GM21737 (cell line): ENCODE results near the gene PCYT2.
A peak's percentile ranks its signal among the peaks of the same experiment; 100 is the strongest.

Source experiments
- ATAC-seq: cut with Tn5 transposase; IDR thresholded peaks from one replicate; pipeline ENCODE4 v1.9.1; 2021; ENCODE audit warnings: mild to moderate bottlenecking, moderate library complexity; ENCODE audit not compliant: unreplicated experiment

PCYT2 gene

GRCh38 chr17:81902023-81902652, 9.1 kb downstream of the PCYT2 start, which contains the start of gene NPB:
NPB (plus strand) TSS chr17:81902238; CDS start chr17:81902278, 40 bp downstream.
- no peak for ATAC-seq

- ATAC-seq, result no peak
Measured at GRCh38 chr17:81901167-81902022, 9.8 kb downstream of the PCYT2 start.

- ATAC-seq, result no peak
Measured at GRCh38 chr17:81900181-81900820, 10.9 kb downstream of the PCYT2 start.

GRCh38 chr17:81899514-81900166, 11.6 kb downstream of the PCYT2 start:
- no peak for ATAC-seq

DNA sequence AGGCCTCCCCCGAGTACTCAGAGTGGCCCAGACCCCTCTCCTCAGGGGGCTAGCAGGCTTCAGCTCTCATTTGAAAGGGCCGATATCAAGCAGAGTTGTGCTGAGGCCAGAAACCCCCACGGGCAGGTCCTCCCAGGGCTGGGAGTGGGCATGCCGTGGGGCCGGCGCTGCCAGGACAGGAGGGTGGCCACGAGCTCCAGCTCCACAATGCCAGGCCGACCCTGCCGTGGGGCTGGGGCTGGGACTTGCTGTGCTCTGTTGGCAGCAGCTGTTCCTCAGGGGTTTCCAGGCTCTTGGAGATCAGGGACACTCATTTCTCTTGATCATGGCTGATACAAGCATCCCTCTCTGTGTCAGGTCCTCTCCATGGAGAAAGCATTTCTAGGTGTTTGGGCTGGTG, 12.3 kb downstream of the PCYT2 start:
- ATAC-seq, result no peak

- ATAC-seq, result no peak
Measured at GRCh38 chr17:81898029-81898866, 13.0 kb downstream of the PCYT2 start.

GRCh38 chr17:81895400-81895799, 15.8 kb downstream of the PCYT2 start:
- ATAC-seq, result no peak

DNA sequence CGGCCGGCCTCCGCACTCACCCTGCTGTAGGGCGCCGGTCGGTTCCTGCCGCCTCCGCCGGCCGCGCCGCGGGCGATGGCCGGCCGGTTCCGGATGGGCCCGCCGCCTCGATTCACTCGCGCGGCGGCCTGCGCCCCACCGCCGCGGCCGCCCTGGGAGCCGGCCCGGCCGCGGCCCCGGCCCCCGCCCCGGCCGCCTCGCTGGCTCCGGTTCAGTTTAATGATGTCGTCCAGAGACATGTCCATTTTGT, 20.0 kb downstream of the PCYT2 start:
- ATAC-seq, result peak; percentile 22

DNA sequence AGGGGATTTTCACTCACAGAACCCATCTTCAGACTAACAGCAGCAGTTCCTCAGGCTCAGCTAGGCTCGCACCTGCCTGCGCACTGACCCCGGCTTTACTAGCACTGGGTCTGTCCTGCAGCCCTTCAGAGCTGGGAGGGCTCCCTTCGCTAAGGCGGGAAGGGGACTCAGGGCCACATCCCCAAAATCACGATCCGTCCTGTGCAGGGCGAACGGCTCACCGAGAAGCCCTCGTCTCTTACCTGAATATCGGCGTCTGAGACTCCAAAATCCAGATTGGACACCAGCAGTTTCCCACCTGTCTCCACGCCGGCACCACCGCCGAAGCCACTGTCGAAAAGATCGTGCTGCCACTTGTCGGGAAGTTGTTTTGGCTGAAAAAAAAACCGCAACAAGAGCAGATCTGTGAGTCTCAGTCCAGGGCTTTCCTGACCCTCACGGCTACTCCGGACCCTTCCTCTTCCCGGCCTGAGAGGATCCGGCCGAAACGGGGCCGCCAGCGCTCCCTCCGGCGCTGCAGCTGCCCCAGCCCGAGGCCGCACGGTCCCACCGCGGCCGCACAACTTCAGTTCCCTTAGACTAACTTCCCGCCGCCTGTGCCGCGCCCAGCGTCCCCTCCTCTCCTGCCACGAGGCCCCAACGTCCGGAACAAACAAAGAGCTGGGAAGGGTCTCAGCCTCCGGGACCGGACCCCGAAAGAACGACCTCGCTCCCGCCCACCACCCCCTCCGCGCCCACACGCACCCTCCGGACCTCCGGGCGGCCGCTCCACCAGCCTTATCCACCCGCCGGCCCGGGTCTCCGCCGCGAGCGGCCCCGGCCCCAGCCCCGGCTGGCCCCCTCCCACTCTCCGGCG, 20.5 kb downstream of the PCYT2 start:
- ATAC-seq, result no peak

DNA sequence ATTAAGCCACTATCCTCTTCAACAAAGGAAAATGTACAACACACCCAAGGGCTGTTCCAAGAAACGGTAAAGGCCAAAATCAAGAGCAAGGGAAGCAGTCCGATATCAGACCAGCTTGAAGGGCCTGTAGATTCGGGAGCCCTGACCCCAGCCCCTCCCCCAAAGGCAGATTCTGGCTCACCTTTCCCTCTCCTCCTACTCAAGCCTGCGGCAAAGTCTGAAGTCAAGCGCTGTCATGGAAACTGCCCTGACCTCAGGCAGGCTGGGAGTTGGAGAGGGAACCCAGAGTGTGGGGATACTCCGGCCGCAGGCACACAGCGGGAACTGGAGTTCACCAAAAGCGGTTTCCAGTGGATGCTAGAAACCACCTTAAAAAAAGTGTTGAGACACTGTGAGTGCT, 21.6 kb downstream of the PCYT2 start:
- ATAC-seq, result no peak

GRCh38 chr17:81888988-81889595, 22.1 kb downstream of the PCYT2 start:
- ATAC-seq, result no peak

DNA sequence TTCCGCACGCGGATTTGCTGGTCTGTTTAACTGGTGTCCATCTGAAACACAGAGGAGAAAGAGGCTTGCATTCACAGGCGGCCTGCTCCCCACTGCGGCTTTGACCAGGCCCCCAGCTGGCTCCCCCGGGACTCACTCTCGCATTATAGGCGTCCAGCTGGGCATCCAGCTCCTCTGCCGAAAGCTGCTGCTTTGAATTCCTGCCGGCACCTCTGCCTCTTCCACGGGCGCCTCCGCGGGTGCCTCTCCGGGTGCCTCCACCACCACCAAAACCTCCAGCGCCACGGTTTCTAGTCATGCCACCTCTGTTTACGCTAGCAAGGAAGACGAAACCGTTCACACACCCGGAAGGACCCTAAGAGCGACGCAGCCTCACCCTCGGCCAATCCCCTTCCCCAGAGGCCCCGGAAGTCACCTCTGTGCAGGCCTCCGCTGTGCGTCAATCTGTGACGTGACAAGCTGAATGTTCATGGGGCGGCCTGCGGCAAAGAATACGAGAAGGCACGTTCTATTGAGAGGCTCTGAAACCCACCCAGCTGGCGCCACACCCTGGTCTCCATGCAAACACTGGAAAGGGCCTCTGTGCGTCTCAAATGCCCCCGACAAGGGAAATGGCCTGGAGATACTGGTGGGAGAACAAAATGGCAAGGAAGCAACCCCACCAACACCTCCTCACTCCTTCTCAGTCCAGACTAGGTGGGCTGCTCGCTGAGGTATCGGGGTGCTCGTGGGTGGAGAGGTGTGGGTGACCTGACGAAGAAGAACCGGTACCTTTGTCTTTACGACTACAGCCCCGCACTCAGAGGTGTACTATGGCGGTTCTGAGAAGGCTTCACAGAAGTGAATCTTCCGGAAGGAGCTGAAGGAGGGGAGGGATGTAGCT, 22.9 kb downstream of the PCYT2 start:
- no peak for ATAC-seq

DNA sequence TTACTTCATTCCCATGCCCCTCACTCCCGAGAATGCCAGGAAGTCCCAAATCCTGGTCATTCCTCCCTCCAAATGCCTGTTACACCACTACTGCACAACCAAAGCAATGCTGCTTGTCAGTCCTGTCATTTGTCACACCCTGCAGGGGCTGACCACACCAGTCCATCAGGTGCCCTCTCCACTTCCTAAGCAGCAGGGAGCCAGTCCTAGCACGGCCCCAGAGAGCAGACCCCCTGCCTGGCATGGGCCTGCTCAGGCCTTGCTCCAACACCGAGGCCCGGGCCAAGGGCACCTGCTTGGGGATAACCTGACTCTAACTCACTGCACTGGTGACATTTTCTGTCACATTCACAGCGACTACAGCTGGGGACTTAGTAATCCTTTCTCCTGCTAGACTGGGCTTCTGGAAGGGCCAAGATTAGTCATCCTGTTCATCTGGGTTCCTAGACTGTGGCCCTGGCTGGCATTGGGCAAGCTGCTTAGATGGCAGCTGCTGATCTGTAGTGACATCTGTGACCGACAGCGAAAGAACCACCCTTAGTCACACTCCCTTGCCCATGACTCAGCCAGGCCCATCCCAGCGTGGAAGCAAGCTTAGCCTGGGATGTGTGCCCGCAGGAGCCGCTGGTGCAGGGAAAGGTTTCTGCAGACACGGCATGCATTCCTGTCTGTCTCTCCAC, 25.2 kb downstream of the PCYT2 start:
- no peak for ATAC-seq

- ATAC-seq, result no peak
Measured at GRCh38 chr17:81885454-81885853, 25.7 kb downstream of the PCYT2 start.

DNA sequence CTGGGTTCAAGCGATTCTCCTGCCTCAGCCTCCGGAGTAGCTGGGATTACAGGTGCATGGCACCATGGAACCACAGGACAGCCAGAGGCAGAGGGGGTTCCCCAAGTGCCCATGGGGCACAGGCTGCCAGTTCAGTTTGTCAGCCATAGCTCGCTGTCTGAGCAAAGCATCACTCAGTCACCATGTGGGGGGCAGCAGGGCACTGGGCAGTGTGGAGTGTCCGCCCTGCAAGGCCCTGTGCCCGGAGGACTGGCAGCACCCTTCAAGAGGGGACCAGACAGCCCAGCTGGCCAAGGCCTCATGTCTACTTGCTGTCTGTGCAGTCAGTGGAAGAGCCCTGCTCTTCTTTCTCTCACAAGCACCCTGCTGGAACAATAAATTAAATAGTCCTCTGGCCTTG, 26.2 kb downstream of the PCYT2 start:
- no peak for ATAC-seq

GRCh38 chr17:81884520-81884919, 26.7 kb downstream of the PCYT2 start:
- no peak for ATAC-seq

DNA sequence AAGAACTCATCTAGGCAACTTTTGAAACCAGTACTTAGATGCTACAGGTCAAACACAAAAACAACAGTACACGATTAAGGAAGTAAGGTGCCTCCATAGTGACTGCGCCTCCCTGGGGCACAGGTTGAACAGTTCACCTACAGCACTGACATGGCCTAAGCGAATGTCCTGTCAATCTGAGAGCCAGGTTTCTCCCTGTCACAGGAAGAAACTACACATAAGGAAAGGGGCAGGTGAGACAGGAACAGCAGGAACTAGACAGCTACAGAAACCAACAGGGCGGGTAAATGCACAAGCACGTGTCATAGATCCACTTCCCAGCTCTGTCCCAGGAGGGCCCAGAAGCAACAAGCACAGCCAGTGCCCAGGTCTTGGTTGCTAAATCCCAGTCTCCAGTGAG, 32.1 kb downstream of the PCYT2 start:
- ATAC-seq, result no peak

DNA sequence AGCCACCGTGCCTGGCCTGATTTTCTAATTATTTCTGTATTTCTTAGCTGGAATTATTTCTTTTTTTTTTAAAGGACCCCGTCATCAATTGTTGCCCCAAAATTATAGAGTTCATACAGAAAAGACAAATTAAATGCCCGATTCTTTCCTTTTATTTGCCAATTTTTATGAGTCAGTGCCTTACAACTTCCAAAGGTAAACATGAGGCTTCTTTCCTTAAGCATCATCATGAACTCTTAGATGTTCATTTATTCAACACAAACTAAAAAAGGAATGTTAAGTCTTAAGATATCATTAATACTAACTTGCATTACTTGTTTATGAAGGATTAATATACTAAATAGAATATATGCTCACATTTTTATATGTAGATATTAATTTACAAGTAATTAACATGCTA, 32.9 kb downstream of the PCYT2 start:
- no peak for ATAC-seq
